Body of pancreas (tissue), 4 donors: ENCODE results near the gene FYCO1. TPM values are rescaled to one million over a fixed set of nuclear protein-coding genes. Genes with fewer than 3 reads are reported as not detected.

Experiments
- ATAC-seq: fragments of 150-250 bp; one replicate; pipeline ENCODE4 v1.9.1; 2016
- DNase-seq, 4 donors: peaks; one replicate each; pipeline ENCODE4 v3.0.0-alpha.2; 2019
- H3K27ac ChIP-seq, 4 donors: fragments of 200-600 bp; sonication (generic); 1 replicate in 3 of 4; 2 replicates in 1 of 4; pipeline versions ENCODE4 v1.5.1 to v1.6.1; 2016 to 2019; ENCODE audit warnings: mild to moderate bottlenecking in 1 of 4, mixed read lengths in 1 of 4, moderate library complexity in 1 of 4
- H3K27me3 ChIP-seq, 2 donors: fragments of 200-600 bp; sonication (generic); one replicate each; pipeline ENCODE4 v1.6.0; 2016; ENCODE audit warnings: mild to moderate bottlenecking in 1 of 2
- H3K36me3 ChIP-seq, 2 donors: fragments of 200-600 bp; sonication (generic); replicated peaks in 1 of 2; 2 replicates each; pipeline ENCODE4 v1.5.1; 2016; ENCODE audit warnings: low read depth in 2 of 2; ENCODE audit not compliant: insufficient read depth in 1 of 2
- H3K4me1 ChIP-seq: fragments of 200-600 bp; sonication (generic); one replicate; pipeline ENCODE4 v1.6.0; 2016
- H3K4me3 ChIP-seq, 2 donors: fragments of 200-600 bp; sonication (generic); 1 replicate in 1 of 2; 2 replicates in 1 of 2; pipeline ENCODE4 v1.5.1; 2016 to 2019
- H3K9me3 ChIP-seq, 3 donors: fragments of 200-600 bp; sonication (generic); 1 replicate in 2 of 3; 2 replicates in 1 of 3; pipeline ENCODE4 v1.5.1; 2016
- CTCF ChIP-seq, 7 experiments: fragments of 450-650 bp in 4 of 7; fragments of 200-600 bp in 3 of 7; sonication (generic) in 3 of 7; IDR thresholded peaks; one replicate each; pipeline ENCODE4 v1.5.1; 2016 to 2019; ENCODE audit warnings: antibody characterized with exemption in 7 of 7
- POLR2A ChIP-seq, 3 donors: fragments of 450-650 bp; IDR thresholded peaks; one replicate each; pipeline ENCODE4 v1.6.1; 2016; ENCODE audit warnings: antibody characterized with exemption in 3 of 3, mild to moderate bottlenecking in 2 of 3
- WGBS, 2 donors: methylation state at CpG; one replicate each; pipeline ENCODE4 v1.1.5; 2017; 5-methylcytosine and 5-hydroxymethylcytosine counted together
- intact Hi-C: fragments of 100-400 bp; cut with DNase I; formaldehyde crosslinking; loops from one replicate; pipeline ENCODE4 v1.15.1; 2023
- total RNA-seq, 2 donors: library from RNA; depleted of rRNA; stranded (reverse); fragments of >200 nt; gene quantifications; one replicate each; pipeline ENCODE4 v1.1.0, GENCODE V29; 2016

The FYCO1 gene
- total RNA-seq, 2 donors from 2014 or later: 20.0 to 25.4 TPM

DNA sequence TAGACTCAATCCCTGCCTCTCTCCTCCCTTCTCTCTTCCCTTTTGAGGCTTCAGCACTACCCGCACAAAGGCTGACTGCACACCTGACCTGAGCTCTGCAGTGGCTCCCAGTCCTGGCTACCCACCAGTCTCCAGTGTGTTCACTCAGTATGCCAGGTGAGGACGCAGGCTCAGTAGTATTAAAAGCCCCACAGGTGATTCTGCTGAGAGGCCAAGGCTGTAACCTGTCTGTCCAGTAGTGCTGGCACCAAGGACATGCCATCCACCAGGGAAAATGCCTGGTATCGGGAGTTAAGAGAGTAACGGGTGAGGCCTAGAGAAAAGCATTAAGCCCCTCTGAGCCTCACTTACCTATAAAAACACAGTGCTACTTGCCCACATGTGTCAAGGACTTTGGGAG, 20.9 kb downstream of the FYCO1 start:
- Histone ChIP-seq H3K9me3 (no peaks in the 10 kb centered on the region), H3K36me3 (peaks cover 0 to 12% of the 10 kb centered on the region in 2 donors), H3K27ac (no peak overlapping the region), H3K4me1 (peaks cover 7% of the 10 kb centered on the region), H3K27me3 (no peaks in the 10 kb centered on the region), H3K4me3 (no peak overlapping the region)
- no peak for DNase-seq
- no peak for ATAC-seq
- intact Hi-C loops: no loop called here
- no peak for TF ChIP-seq POLR2A (IDR thresholded peaks at IDR 0.05)
- TF ChIP-seq CTCF (IDR thresholded peaks at IDR 0.05): no peak
- WGBS, 2 donors: 65 to 91% methylated on average over 4 of the region's 4 CpGs

DNA sequence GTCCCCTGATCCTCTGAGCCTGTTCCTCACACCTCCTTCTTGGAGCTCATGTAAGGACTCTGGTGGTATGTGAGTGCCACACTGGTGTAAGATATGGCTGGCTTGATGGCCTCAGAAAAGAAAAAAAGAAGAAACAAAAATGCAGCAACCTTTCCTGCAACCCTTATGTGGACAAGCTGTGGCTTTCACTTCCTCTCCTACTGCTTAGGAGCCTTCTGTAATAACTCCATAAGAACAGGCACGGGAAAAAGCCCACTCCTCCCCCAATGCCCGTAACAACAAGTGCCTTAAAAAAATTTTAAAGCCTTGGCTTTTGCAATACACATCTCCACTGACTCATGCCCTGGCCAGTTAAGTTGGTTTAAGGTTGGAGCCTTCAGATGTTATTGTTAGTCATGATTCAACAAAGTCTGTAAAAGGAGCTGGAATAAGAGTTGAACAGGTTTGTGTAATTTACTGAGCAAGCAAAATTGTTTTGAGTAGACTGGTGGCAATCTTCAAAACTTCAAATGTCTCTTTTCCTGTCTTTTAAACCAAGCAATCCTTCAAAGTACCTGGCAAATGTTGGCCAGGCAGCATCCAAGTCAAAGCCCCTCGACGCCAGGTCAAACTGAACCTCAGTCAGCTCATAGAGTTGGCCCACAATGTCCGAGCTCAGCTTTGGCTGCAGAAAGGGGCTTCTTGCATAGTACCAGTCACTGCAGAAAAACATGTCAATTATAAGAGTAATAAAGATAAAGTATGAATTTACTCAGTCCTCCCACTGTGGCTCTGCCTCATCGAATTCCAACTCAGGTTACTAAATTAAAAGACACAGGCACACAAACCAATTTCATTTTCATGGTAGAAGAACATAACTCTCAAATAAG, 22.9 kb downstream of the FYCO1 start:
- ATAC-seq: no peak
- no peaks in the 10 kb centered on the region for H3K9me3 ChIP-seq
- TF ChIP-seq POLR2A (IDR thresholded peaks at IDR 0.05) (no peak), CTCF (IDR thresholded peaks at IDR 0.05) (no peak)
- H3K4me1 ChIP-seq: no peaks in the 10 kb centered on the region
- intact Hi-C loops: no loop called here
- H3K36me3 ChIP-seq: peaks cover 8 to 23% of the 10 kb centered on the region in 2 donors
- peak in 1 of 4 donors; percentile 53 for DNase-seq
- peak overlapping the region in 1 of 4 donors; percentile 35 for H3K27ac ChIP-seq
- 83 to 87% methylated on average over 6 of the region's 6 CpGs for WGBS, 2 donors
- no peaks in the 10 kb centered on the region for H3K27me3 ChIP-seq
- no peak overlapping the region for H3K4me3 ChIP-seq

DNA sequence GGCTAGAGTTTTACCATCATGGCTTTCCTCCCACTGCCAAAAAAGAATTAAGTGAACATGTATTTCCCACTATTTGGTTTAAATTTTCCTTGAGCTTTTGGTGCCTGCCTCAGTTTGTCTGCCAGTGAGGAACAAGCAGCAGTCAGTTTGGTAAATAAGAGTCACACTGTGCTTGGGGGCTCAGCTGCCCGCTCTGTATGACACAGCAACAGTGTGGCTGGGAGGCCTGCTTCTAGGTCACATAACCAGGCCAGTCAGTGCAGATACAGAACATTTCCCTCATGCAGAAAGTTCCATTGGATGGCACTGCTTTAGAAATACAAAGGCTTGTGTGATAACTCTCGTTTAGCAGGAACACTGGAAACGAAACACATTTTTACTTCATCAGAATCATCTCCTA, 25.7 kb downstream of the FYCO1 start:
- 80 to 90% methylated on average over 3 of the region's 3 CpGs for WGBS, 2 donors
- no peak overlapping the region for H3K4me3 ChIP-seq
- ATAC-seq: no peak
- H3K27ac ChIP-seq: no peak overlapping the region
- H3K27me3 ChIP-seq: no peaks in the 10 kb centered on the region
- intact Hi-C loops: no loop called here
- no peaks in the 10 kb centered on the region for H3K4me1 ChIP-seq
- no peak for DNase-seq
- H3K9me3 ChIP-seq: no peaks in the 10 kb centered on the region
- TF ChIP-seq CTCF (IDR thresholded peaks at IDR 0.05): no peak
- TF ChIP-seq POLR2A (IDR thresholded peaks at IDR 0.05): no peak
- peaks cover 21 to 37% of the 10 kb centered on the region in 2 donors for H3K36me3 ChIP-seq

DNA sequence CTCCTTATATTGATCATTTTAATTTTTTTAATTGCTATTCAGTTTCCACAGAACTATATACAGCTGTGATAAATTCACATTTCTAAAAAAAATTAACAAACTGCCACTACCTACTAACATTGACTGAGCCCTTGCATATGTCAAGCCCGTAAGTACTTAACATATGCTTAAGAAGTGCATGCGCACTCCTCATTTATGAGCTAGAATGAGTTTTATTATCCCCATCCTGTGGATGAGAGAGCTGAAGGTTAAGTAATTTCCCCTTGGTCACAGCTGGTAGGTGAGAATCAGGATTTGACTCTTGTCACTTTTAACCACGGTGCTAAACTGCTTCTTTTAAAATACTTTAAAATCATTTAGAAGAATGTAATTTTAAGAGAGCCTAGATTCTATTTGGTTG, 26.5 kb downstream of the FYCO1 start:
- peaks cover 27 to 42% of the 10 kb centered on the region in 2 donors for H3K36me3 ChIP-seq
- no peak overlapping the region for H3K27ac ChIP-seq
- intact Hi-C loops: no loop called here
- ATAC-seq (no peak), DNase-seq (no peak)
- no peaks in the 10 kb centered on the region for H3K27me3 ChIP-seq
- H3K4me1 ChIP-seq: no peaks in the 10 kb centered on the region
- H3K9me3 ChIP-seq: no peaks in the 10 kb centered on the region
- TF ChIP-seq CTCF (IDR thresholded peaks at IDR 0.05) (no peak), POLR2A (IDR thresholded peaks at IDR 0.05) (no peak)
- 87 to 89% methylated on average over 3 of the region's 3 CpGs for WGBS, 2 donors
- no peak overlapping the region for H3K4me3 ChIP-seq

DNA sequence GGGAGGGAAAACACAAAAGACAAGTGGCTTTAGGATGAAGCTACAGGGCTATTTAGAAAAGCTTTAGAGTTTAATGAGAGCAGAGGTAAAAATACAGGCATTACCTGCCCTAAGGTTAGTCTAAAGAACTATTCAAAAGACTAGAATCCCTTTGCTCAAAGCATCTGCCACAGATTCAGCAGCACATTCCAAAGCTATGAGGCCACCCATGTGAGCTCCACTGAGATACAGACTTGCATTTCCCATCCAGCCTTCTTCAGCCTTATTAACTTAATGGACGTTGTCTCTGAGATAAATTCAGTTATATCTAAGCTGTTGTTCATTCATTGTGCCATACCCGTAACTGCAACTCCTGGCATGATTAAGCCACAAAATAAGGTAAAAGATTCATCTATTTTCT, 26.9 kb downstream of the FYCO1 start:
- no peaks in the 10 kb centered on the region for H3K9me3 ChIP-seq
- intact Hi-C loops: no loop called here
- H3K27me3 ChIP-seq: no peaks in the 10 kb centered on the region
- 81 to 86% methylated on average over 2 of the region's 2 CpGs for WGBS, 2 donors
- ATAC-seq (no peak), DNase-seq (no peak)
- H3K36me3 ChIP-seq: peaks cover 27 to 46% of the 10 kb centered on the region in 2 donors
- H3K4me1 ChIP-seq: no peaks in the 10 kb centered on the region
- no peak overlapping the region for H3K27ac ChIP-seq
- H3K4me3 ChIP-seq: no peak overlapping the region
- TF ChIP-seq CTCF (IDR thresholded peaks at IDR 0.05) (no peak), POLR2A (IDR thresholded peaks at IDR 0.05) (no peak)
